ENCODE measurements around the gene TSPAN4. TPM values are rescaled to one million over a fixed set of nuclear protein-coding genes. Genes with fewer than 3 reads are reported as not detected.

The TSPAN4 gene
- total and polyA plus RNA-seq, 2 donors (not counting 1 experiment from before 2014, with no cell fraction given) = 2.9 to 7.4 TPM

DNA sequence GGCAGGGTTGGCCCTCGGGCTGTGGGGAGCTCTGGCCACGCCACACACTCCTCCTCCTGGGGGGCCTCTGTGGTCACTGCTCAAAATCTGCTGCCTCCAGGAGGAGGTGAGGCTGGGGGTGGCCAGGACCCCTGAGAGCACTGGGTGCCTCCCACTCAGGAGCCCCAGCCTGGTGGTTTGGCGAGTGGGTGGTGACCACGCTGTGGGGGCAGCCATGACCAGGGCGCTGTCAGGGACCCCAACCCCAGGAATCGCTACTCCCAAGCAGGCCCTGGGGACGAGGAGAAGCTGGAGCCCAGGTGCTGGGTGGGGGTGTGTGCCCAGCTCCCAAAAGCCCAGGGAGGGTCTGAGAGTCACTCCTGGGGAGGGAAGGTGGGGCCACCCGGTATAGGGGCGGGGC, 30.1 kb downstream of the TSPAN4 start:
- intact Hi-C loops (cut with micrococcal nuclease) = no loop called here
- Histone ChIP-seq H3K4me3 (ENCODE audit: control extremely low read depth in 1 of 5, extremely low read depth in 1 of 5, insufficient read depth in 1 of 5, low read depth in 2 of 5, low read length in 4 of 5) (no peak overlapping the region), H4K20me1 (ENCODE audit: control insufficient read depth, insufficient read depth, low read length, poor library complexity, severe bottlenecking) (no peaks in the 10 kb centered on the region), H3K4me1 (ENCODE audit: control insufficient read depth in 2 of 2, insufficient read depth in 2 of 2, low read length in 2 of 2) (no peaks in the 10 kb centered on the region), H3K36me3 (replicated peaks in 1 of 2; ENCODE audit: control extremely low read depth in 1 of 2, control insufficient read depth in 1 of 2, extremely low read depth in 1 of 2, insufficient read depth in 2 of 2, low read length in 1 of 2) (peaks cover 0 to 6% of the 10 kb centered on the region in 2 experiments), H3K27ac (ENCODE audit: low read length in 2 of 2) (no peak overlapping the region), H3K27me3 (replicated peaks in 1 of 4; ENCODE audit: control extremely low read depth in 1 of 4, control insufficient read depth in 3 of 4, insufficient read depth in 4 of 4, low read length in 3 of 4) (no peaks in the 10 kb centered on the region), H2AFZ (ENCODE audit: insufficient read depth, low read depth, low read length, poor library complexity, severe bottlenecking) (no peak overlapping the region), H3K79me2 (ENCODE audit: control insufficient read depth, insufficient read depth, low read length) (no peaks in the 10 kb centered on the region), H3K9ac (ENCODE audit: low read length) (no peak overlapping the region), H3K9me3 (ENCODE audit: control extremely low read depth in 1 of 3, control insufficient read depth in 2 of 3, insufficient read depth in 1 of 3, low read length in 2 of 3) (no peaks in the 10 kb centered on the region), H3K4me2 (replicated peaks; ENCODE audit: low read depth, low read length, poor library complexity, severe bottlenecking) (no peak overlapping the region)
- 97% methylated on average over 9 of the region's 9 CpGs for WGBS (ENCODE audit: insufficient coverage)
- Mint-ChIP-seq H3K4me3 (no peak overlapping the region), H3K27ac (no peak overlapping the region), H3K4me1 (no peaks in the 10 kb centered on the region), H3K9me3 (ENCODE audit: insufficient read depth) (no peaks in the 10 kb centered on the region), H3K27me3 (no peaks in the 10 kb centered on the region)
- POLR2A ChIA-PET = no interaction called here
- CTCF ChIA-PET = no interaction called here
- TF ChIP-seq, protein P1, sequence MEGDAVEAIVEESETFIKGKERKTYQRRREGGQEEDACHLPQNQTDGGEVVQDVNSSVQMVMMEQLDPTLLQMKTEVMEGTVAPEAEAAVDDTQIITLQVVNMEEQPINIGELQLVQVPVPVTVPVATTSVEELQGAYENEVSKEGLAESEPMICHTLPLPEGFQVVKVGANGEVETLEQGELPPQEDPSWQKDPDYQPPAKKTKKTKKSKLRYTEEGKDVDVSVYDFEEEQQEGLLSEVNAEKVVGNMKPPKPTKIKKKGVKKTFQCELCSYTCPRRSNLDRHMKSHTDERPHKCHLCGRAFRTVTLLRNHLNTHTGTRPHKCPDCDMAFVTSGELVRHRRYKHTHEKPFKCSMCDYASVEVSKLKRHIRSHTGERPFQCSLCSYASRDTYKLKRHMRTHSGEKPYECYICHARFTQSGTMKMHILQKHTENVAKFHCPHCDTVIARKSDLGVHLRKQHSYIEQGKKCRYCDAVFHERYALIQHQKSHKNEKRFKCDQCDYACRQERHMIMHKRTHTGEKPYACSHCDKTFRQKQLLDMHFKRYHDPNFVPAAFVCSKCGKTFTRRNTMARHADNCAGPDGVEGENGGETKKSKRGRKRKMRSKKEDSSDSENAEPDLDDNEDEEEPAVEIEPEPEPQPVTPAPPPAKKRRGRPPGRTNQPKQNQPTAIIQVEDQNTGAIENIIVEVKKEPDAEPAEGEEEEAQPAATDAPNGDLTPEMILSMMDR (IDR thresholded peaks at IDR 0.05) = no peak
- TF ChIP-seq EZH2 (IDR thresholded peaks at IDR 0.05; ENCODE audit: borderline replicate concordance, insufficient read depth, low read depth, low read length, poor library complexity, severe bottlenecking) = no peak
- ATAC-seq (ENCODE audit: low read depth) (no peak), DNase-seq (no peak)

- Mint-ChIP-seq H3K4me3 (no peak overlapping the region), H3K27ac (no peak overlapping the region), H3K9me3 (ENCODE audit: insufficient read depth) (no peaks in the 10 kb centered on the region), H3K27me3 (no peaks in the 10 kb centered on the region), H3K4me1 (no peaks in the 10 kb centered on the region)
- Histone ChIP-seq H3K27ac (ENCODE audit: low read length in 2 of 2) (no peak overlapping the region), H3K9ac (ENCODE audit: low read length) (no peak overlapping the region), H4K20me1 (ENCODE audit: control insufficient read depth, insufficient read depth, low read length, poor library complexity, severe bottlenecking) (no peaks in the 10 kb centered on the region), H2AFZ (ENCODE audit: insufficient read depth, low read depth, low read length, poor library complexity, severe bottlenecking) (no peak overlapping the region), H3K27me3 (replicated peaks in 1 of 4; ENCODE audit: control extremely low read depth in 1 of 4, control insufficient read depth in 3 of 4, insufficient read depth in 4 of 4, low read length in 3 of 4) (no peaks in the 10 kb centered on the region), H3K4me1 (ENCODE audit: control insufficient read depth in 2 of 2, insufficient read depth in 2 of 2, low read length in 2 of 2) (no peaks in the 10 kb centered on the region), H3K4me2 (replicated peaks; ENCODE audit: low read depth, low read length, poor library complexity, severe bottlenecking) (no peak overlapping the region), H3K9me3 (ENCODE audit: control extremely low read depth in 1 of 3, control insufficient read depth in 2 of 3, insufficient read depth in 1 of 3, low read length in 2 of 3) (no peaks in the 10 kb centered on the region), H3K36me3 (replicated peaks in 1 of 2; ENCODE audit: control extremely low read depth in 1 of 2, control insufficient read depth in 1 of 2, extremely low read depth in 1 of 2, insufficient read depth in 2 of 2, low read length in 1 of 2) (peaks cover 0 to 6% of the 10 kb centered on the region in 2 experiments), H3K4me3 (ENCODE audit: control extremely low read depth in 1 of 5, extremely low read depth in 1 of 5, insufficient read depth in 1 of 5, low read depth in 2 of 5, low read length in 4 of 5) (no peak overlapping the region), H3K79me2 (ENCODE audit: control insufficient read depth, insufficient read depth, low read length) (no peaks in the 10 kb centered on the region)
- 97% methylated on average over 5 of the region's 12 CpGs for WGBS (ENCODE audit: insufficient coverage)
- ChIA-PET CTCF (no interaction called here), POLR2A (no interaction called here)
- ATAC-seq (ENCODE audit: low read depth) (no peak), DNase-seq (no peak)
- intact Hi-C loops (cut with micrococcal nuclease) = no loop called here
- TF ChIP-seq, protein P1 (IDR thresholded peaks at IDR 0.05) = no peak
- no peak for TF ChIP-seq EZH2 (IDR thresholded peaks at IDR 0.05; ENCODE audit: borderline replicate concordance, insufficient read depth, low read depth, low read length, poor library complexity, severe bottlenecking)
These were observed 31.1 kb downstream of the TSPAN4 start for GRCh38 chr11:873706-874105.
